Neural cell (in vitro differentiated cells): ENCODE results near the gene GJB3.

Source experiments
- EP300 ChIP-seq: fragments of 450-650 bp; conservative IDR thresholded peaks from 2 replicates; pipeline ENCODE4 v1.6.1; 2014; ENCODE audit warnings: antibody characterized with exemption, mild to moderate bottlenecking, moderate library complexity; ENCODE audit not compliant: poor library complexity, severe bottlenecking
- TF ChIP-seq, protein P1 (sequence below): fragments of 450-650 bp; IDR thresholded peaks from 2 replicates; pipeline ENCODE4 v1.5.1; 2014; ENCODE audit warnings: antibody characterized with exemption, mild to moderate bottlenecking, moderate library complexity; ENCODE audit not compliant: poor library complexity, severe bottlenecking

DNA sequence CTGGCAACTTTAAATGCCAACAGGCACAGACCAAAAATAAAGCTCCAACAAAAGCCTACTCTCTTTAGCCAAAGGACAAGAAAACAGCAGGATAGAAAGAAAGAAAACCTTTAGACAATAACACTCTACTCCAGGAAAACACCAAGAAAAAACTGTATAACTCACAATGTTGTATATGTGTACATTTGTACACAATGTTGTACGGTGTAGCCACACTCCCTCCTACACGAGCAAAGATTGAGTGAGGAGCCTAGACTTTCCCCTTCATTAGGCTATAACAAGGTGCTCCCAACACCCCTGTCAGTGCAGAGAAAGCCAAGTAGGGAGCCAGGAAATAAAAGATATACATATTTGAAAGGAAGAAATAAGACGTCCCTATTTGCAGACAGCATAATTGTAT, 35.8 kb downstream of the GJB3 start:
- no peak for TF ChIP-seq EP300
- TF ChIP-seq, protein P1, sequence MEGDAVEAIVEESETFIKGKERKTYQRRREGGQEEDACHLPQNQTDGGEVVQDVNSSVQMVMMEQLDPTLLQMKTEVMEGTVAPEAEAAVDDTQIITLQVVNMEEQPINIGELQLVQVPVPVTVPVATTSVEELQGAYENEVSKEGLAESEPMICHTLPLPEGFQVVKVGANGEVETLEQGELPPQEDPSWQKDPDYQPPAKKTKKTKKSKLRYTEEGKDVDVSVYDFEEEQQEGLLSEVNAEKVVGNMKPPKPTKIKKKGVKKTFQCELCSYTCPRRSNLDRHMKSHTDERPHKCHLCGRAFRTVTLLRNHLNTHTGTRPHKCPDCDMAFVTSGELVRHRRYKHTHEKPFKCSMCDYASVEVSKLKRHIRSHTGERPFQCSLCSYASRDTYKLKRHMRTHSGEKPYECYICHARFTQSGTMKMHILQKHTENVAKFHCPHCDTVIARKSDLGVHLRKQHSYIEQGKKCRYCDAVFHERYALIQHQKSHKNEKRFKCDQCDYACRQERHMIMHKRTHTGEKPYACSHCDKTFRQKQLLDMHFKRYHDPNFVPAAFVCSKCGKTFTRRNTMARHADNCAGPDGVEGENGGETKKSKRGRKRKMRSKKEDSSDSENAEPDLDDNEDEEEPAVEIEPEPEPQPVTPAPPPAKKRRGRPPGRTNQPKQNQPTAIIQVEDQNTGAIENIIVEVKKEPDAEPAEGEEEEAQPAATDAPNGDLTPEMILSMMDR = no peak
